ENCODE data around the gene CLMP.

Gene CLMP

DNA sequence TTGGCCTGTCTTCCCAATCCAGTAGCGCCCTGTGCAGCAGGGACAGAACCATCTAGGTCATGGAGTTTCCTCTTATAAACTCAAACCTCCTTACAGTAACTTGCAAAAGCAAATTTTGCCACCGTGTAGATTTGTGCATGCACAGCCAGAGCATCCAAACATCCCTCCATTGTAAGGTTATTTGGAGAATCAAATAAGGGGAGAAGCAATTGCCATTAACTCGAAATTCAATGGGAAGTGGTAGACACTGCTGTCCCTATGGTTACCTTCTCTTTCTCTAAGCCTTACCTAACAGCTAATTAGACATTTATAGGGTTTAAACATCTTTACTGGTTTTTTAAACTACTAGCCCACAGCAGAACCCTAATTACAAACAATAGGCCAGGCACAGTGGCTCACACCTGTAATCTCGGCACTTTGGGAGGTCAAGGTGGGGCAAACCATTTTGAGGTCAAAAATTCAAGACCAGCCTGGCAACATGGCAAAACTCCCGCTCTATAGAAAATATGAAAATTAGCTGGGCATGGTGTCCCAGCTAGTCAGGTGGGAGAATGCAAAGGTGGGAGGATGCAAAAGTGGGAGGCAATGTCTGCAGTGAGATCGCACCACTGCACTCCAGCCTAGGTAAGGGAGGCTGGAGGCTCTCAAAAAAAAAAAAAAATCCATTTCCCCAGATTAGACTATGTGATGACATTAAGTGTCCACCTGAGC, 139.7 kb downstream of the CLMP start:
- no peak overlapping the region for H3K4me3 ChIP-seq (ENCODE audit: insufficient read depth in 1 of 2, low read depth in 1 of 2, low read length in 2 of 2)
- H3K4me2 ChIP-seq (ENCODE audit: low read length, poor library complexity, severe bottlenecking) = no peak overlapping the region
- H3K4me1 ChIP-seq (ENCODE audit: control insufficient read depth, insufficient read depth, low read depth, low read length) = peaks cover 3% of the 10 kb centered on the region
- H4K91ac ChIP-seq (ENCODE audit: low read length) = no peak overlapping the region
- H3K79me1 ChIP-seq (replicated peaks; ENCODE audit: low read length, poor library complexity, severe bottlenecking) = no peaks in the 10 kb centered on the region
- H3K36me3 ChIP-seq (ENCODE audit: control insufficient read depth in 1 of 2, insufficient read depth in 2 of 2, low read depth in 1 of 2, low read length in 2 of 2) = peaks cover 25 to 71% of the 10 kb centered on the region in 2 experiments
- no peak overlapping the region for H3K23ac ChIP-seq (ENCODE audit: low read length in 2 of 2)
- WGBS = 65% methylated on average over 5 of the region's 6 CpGs
- H4K8ac ChIP-seq (ENCODE audit: low read length) = no peak overlapping the region
- no peak overlapping the region for H3K14ac ChIP-seq (ENCODE audit: low read length in 2 of 2)
- no peak overlapping the region for H2BK120ac ChIP-seq (ENCODE audit: low read depth, low read length)
- no peak overlapping the region for H3K18ac ChIP-seq (ENCODE audit: low read depth in 1 of 2, low read length in 2 of 2)
- H3K27ac ChIP-seq (ENCODE audit: low read length, poor library complexity, severe bottlenecking) = no peak overlapping the region
- no peak overlapping the region for H2AK5ac ChIP-seq (ENCODE audit: low read length, severe bottlenecking)
- H3K9me3 ChIP-seq (ENCODE audit: control insufficient read depth, low read length) = no peaks in the 10 kb centered on the region
- no peak overlapping the region for H2BK5ac ChIP-seq (ENCODE audit: low read depth, low read length, poor library complexity, severe bottlenecking)
- no peak for DNase-seq
- peak overlapping the region; percentile 9 for H3K9ac ChIP-seq (ENCODE audit: low read length)
- no peak overlapping the region for H3K4ac ChIP-seq (ENCODE audit: low read depth in 1 of 2, low read length in 2 of 2)
- no peak overlapping the region for H2AFZ ChIP-seq (ENCODE audit: low read depth, low read length)
- no peak overlapping the region for H2BK12ac ChIP-seq (ENCODE audit: low read length in 2 of 2)
- no peak overlapping the region for H2BK15ac ChIP-seq (ENCODE audit: low read depth, poor library complexity, severe bottlenecking)
- H3K27me3 ChIP-seq (ENCODE audit: control insufficient read depth in 1 of 2, insufficient read depth in 1 of 2, low read length in 2 of 2) = no peaks in the 10 kb centered on the region

DNA sequence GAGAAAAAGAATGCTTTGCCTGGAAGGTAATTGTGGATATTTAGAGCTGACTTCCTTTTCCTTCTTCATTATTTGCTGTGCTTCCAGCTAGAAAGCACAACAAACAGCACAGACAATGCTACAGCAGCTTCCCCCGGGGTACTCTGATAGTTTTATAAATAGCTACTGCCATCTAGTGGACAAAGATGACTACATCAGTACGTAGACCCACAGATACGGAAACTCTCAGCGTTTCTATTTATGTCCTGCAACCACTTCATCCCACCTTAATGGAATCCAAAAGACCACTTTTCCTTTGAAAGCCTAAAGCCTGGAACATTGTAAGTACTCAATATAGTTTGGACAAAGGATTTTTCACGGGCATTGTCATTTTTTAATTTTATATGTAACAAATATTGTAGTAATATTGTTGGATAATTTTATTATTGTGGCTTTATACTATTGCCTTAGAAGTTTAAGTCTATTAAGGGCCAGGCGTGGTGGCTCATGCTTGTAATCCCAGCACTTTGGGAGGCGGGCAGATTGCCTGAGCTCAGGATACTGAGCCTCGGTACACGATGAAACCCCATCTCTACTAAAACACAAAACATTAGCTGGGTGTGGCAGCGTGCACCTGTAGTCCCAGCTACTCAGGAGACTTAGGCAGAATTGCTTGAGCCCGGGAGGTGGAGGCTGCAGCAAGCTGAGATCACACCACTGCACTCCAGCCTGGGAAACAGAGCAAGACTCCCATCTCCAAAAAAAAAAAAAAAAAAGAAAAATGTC, 140.6 kb downstream of the CLMP start:
- no peak overlapping the region for H2BK120ac ChIP-seq (ENCODE audit: low read depth, low read length)
- H3K23ac ChIP-seq (ENCODE audit: low read length in 2 of 2) = no peak overlapping the region
- WGBS = 26% methylated on average over 8 of the region's 11 CpGs
- H3K9me3 ChIP-seq (ENCODE audit: control insufficient read depth, low read length) = no peaks in the 10 kb centered on the region
- no peak overlapping the region for H2BK12ac ChIP-seq (ENCODE audit: low read length in 2 of 2)
- no peak overlapping the region for H3K4ac ChIP-seq (ENCODE audit: low read depth in 1 of 2, low read length in 2 of 2)
- no peak overlapping the region for H4K8ac ChIP-seq (ENCODE audit: low read length)
- DNase-seq = peak; percentile 79
- H3K9ac ChIP-seq (ENCODE audit: low read length) = peak overlapping the region; percentile 34
- no peak overlapping the region for H3K14ac ChIP-seq (ENCODE audit: low read length in 2 of 2)
- H3K27me3 ChIP-seq (ENCODE audit: control insufficient read depth in 1 of 2, insufficient read depth in 1 of 2, low read length in 2 of 2) = no peaks in the 10 kb centered on the region
- no peak overlapping the region for H4K91ac ChIP-seq (ENCODE audit: low read length)
- H2AK5ac ChIP-seq (ENCODE audit: low read length, severe bottlenecking) = no peak overlapping the region
- peaks cover 24 to 62% of the 10 kb centered on the region in 2 experiments for H3K36me3 ChIP-seq (ENCODE audit: control insufficient read depth in 1 of 2, insufficient read depth in 2 of 2, low read depth in 1 of 2, low read length in 2 of 2)
- no peaks in the 10 kb centered on the region for H3K79me1 ChIP-seq (replicated peaks; ENCODE audit: low read length, poor library complexity, severe bottlenecking)
- no peak overlapping the region for H2BK15ac ChIP-seq (ENCODE audit: low read depth, poor library complexity, severe bottlenecking)
- no peak overlapping the region for H2AFZ ChIP-seq (ENCODE audit: low read depth, low read length)
- H3K4me2 ChIP-seq (ENCODE audit: low read length, poor library complexity, severe bottlenecking) = no peak overlapping the region
- H3K27ac ChIP-seq (ENCODE audit: low read length, poor library complexity, severe bottlenecking) = no peak overlapping the region
- no peak overlapping the region for H2BK5ac ChIP-seq (ENCODE audit: low read depth, low read length, poor library complexity, severe bottlenecking)
- peaks cover 3% of the 10 kb centered on the region for H3K4me1 ChIP-seq (ENCODE audit: control insufficient read depth, insufficient read depth, low read depth, low read length)
- no peak overlapping the region for H3K18ac ChIP-seq (ENCODE audit: low read depth in 1 of 2, low read length in 2 of 2)
- H3K4me3 ChIP-seq (ENCODE audit: insufficient read depth in 1 of 2, low read depth in 1 of 2, low read length in 2 of 2) = no peak overlapping the region

DNA sequence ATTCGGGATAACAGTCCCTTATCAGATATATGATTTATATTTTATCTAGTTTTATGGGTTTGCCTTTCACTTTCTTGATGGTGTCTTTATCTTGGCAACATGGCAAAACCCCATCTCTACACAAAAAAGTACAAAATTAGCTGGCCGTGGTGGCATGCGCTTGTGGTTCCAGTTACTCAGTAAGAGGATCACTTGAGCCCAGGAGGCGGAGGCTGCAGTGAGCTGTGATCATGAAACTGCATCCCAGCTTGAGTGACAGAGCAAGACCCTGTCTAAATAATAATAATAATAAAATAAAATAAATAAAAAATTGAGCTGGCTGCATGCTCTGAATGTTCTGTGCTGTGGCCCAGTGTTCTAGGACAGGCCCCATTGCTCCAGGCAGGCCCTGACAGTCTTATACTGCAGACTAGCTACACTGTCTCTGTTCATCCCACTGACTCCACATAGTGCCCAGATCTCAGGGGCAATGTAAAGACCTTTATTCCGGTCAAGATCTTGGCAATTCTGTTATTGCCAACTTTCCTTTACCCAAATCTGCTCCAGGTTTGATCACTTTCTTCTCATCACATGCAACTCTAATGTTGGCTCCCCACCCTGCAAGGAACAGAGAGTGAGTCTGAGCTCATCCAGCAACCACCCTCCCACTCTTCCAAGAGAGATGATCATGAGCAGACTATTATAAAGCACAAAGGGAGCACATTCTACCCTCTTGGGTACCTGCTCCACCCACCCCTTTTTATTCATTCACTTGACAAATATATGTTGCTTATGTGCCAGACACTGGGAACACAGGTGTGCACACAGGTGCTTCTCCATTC, 141.9 kb downstream of the CLMP start:
- Histone ChIP-seq H3K79me1 (replicated peaks; ENCODE audit: low read length, poor library complexity, severe bottlenecking) (no peaks in the 10 kb centered on the region), H3K4me3 (ENCODE audit: insufficient read depth in 1 of 2, low read depth in 1 of 2, low read length in 2 of 2) (no peak overlapping the region), H3K9ac (ENCODE audit: low read length) (no peak overlapping the region), H2BK15ac (ENCODE audit: low read depth, poor library complexity, severe bottlenecking) (no peak overlapping the region), H3K18ac (ENCODE audit: low read depth in 1 of 2, low read length in 2 of 2) (no peak overlapping the region), H2BK120ac (ENCODE audit: low read depth, low read length) (no peak overlapping the region), H3K36me3 (ENCODE audit: control insufficient read depth in 1 of 2, insufficient read depth in 2 of 2, low read depth in 1 of 2, low read length in 2 of 2) (peaks cover 24 to 48% of the 10 kb centered on the region in 2 experiments), H3K4me1 (ENCODE audit: control insufficient read depth, insufficient read depth, low read depth, low read length) (peaks cover 3% of the 10 kb centered on the region), H4K8ac (ENCODE audit: low read length) (no peak overlapping the region), H3K27me3 (ENCODE audit: control insufficient read depth in 1 of 2, insufficient read depth in 1 of 2, low read length in 2 of 2) (no peaks in the 10 kb centered on the region), H2BK12ac (ENCODE audit: low read length in 2 of 2) (no peak overlapping the region), H2BK5ac (ENCODE audit: low read depth, low read length, poor library complexity, severe bottlenecking) (no peak overlapping the region), H3K27ac (ENCODE audit: low read length, poor library complexity, severe bottlenecking) (no peak overlapping the region), H2AK5ac (ENCODE audit: low read length, severe bottlenecking) (no peak overlapping the region), H3K4me2 (ENCODE audit: low read length, poor library complexity, severe bottlenecking) (no peak overlapping the region), H4K91ac (ENCODE audit: low read length) (no peak overlapping the region), H3K4ac (ENCODE audit: low read depth in 1 of 2, low read length in 2 of 2) (no peak overlapping the region), H2AFZ (ENCODE audit: low read depth, low read length) (no peak overlapping the region), H3K14ac (ENCODE audit: low read length in 2 of 2) (no peak overlapping the region), H3K23ac (ENCODE audit: low read length in 2 of 2) (no peak overlapping the region), H3K9me3 (ENCODE audit: control insufficient read depth, low read length) (no peaks in the 10 kb centered on the region)
- WGBS = 97% methylated on average over 4 of the region's 5 CpGs
- no peak for DNase-seq

DNA sequence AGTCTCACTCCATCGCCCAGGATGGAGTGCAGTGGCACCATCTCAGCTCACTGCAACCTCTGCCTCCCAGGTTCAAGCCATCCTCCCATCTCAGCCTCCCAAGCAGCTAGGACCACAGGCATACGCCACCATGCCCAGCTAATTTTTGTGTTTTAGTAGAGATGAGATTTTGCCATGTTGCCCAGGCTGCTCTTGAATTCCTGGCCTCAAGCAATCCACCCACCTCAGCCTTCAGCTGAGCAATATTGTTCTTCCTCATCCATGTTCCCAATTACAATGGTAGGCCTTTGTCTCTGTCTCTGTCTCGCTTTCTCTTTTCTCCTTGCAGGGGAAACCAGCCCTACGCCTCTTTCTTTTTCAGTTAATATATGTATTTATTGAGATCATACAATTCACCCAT, 143.4 kb downstream of the CLMP start:
- Histone ChIP-seq H3K27me3 (ENCODE audit: control insufficient read depth in 1 of 2, insufficient read depth in 1 of 2, low read length in 2 of 2) (no peaks in the 10 kb centered on the region), H3K14ac (ENCODE audit: low read length in 2 of 2) (no peak overlapping the region), H2BK15ac (ENCODE audit: low read depth, poor library complexity, severe bottlenecking) (no peak overlapping the region), H3K18ac (ENCODE audit: low read depth in 1 of 2, low read length in 2 of 2) (no peak overlapping the region), H2AFZ (ENCODE audit: low read depth, low read length) (no peak overlapping the region), H2BK5ac (ENCODE audit: low read depth, low read length, poor library complexity, severe bottlenecking) (no peak overlapping the region), H3K4me3 (ENCODE audit: insufficient read depth in 1 of 2, low read depth in 1 of 2, low read length in 2 of 2) (no peak overlapping the region), H3K9me3 (ENCODE audit: control insufficient read depth, low read length) (no peaks in the 10 kb centered on the region), H2BK120ac (ENCODE audit: low read depth, low read length) (no peak overlapping the region), H3K4ac (ENCODE audit: low read depth in 1 of 2, low read length in 2 of 2) (no peak overlapping the region), H3K4me1 (ENCODE audit: control insufficient read depth, insufficient read depth, low read depth, low read length) (peaks cover 1% of the 10 kb centered on the region), H4K91ac (ENCODE audit: low read length) (no peak overlapping the region), H2BK12ac (ENCODE audit: low read length in 2 of 2) (no peak overlapping the region), H3K4me2 (ENCODE audit: low read length, poor library complexity, severe bottlenecking) (no peak overlapping the region), H3K23ac (ENCODE audit: low read length in 2 of 2) (no peak overlapping the region), H3K9ac (ENCODE audit: low read length) (no peak overlapping the region), H2AK5ac (ENCODE audit: low read length, severe bottlenecking) (no peak overlapping the region), H4K8ac (ENCODE audit: low read length) (no peak overlapping the region), H3K36me3 (ENCODE audit: control insufficient read depth in 1 of 2, insufficient read depth in 2 of 2, low read depth in 1 of 2, low read length in 2 of 2) (peaks cover 21 to 33% of the 10 kb centered on the region in 2 experiments), H3K27ac (ENCODE audit: low read length, poor library complexity, severe bottlenecking) (no peak overlapping the region), H3K79me1 (replicated peaks; ENCODE audit: low read length, poor library complexity, severe bottlenecking) (no peaks in the 10 kb centered on the region)
- DNase-seq = no peak
- WGBS = no CpG with 5 or more reads among the region's 4 CpGs
